HCT116 (cell line): Measurements from ENCODE around the gene RNF212B. TPM values are rescaled to one million over a fixed set of nuclear protein-coding genes. Genes with fewer than 3 reads are reported as not detected.
A peak's percentile ranks its signal among the peaks of the same experiment; 100 is the strongest.

Source experiments
- ATAC-seq: fragments of 200-7000 bp; cut with Tn5 transposase; 2 replicates; pipeline ENCODE4 v1.9.1; 2020; ENCODE audit warnings: mild to moderate bottlenecking, moderate library complexity
- BruUV-seq: library from RNA; stranded (reverse); fragments of 400-500 nt; replicated peaks from 2 replicates; lab custom pipeline; 2021; lab: Mats Ljungman, UMichigan
- CTCF ChIA-PET: fragments of 300-600 bp; sonication (Branson Sonifier 250); formaldehyde crosslinking; loops from one replicate; lab custom pipeline; 2021; ENCODE audit warnings: antibody characterized with exemption; lab: Charles Lee
- POLR2A ChIA-PET: fragments of 300-600, 350-600 bp; sonication (Branson Sonifier 250); formaldehyde crosslinking; loops from one replicate; lab custom pipeline; 2021; ENCODE audit warnings: antibody characterized with exemption; lab: Charles Lee
- RAD21 ChIA-PET, 2 experiments: fragments of 300-600 bp; sonication (Branson Sonifier 250); formaldehyde crosslinking; loops; one replicate each; lab custom pipeline; 2023; ENCODE audit warnings: low total read pairs in 2 of 2; ENCODE audit not compliant: uncharacterized antibody in 2 of 2, unreplicated experiment in 2 of 2, low non-redundant PET in 1 of 2; lab: Charles Lee
- DNase-seq: peaks from one replicate; pipeline ENCODE4 v3.0.0-alpha.2; 2010; ENCODE audit warnings: low read depth, low spot score
- H2AFZ ChIP-seq: fragments of 200-600 bp; shearing (Covaris generic), sonication (generic); 2 replicates; pipeline ENCODE4 v1.6.1; 2017; ENCODE audit warnings: low read depth, mixed run types, mixed read lengths, antibody characterized with exemption, low read length; ENCODE audit not compliant: poor library complexity, severe bottlenecking
- H3K27ac ChIP-seq: 2 replicates; pipeline ENCODE4 v1.5.1; 2012; ENCODE audit warnings: low read depth, low read length
- H3K27me3 ChIP-seq: fragments of 200-600 bp; sonication (generic); 2 replicates; pipeline ENCODE4 v1.6.1; 2016; ENCODE audit warnings: mixed run types, low read length, mixed read lengths; ENCODE audit not compliant: insufficient read depth
- H3K36me3 ChIP-seq, 2 experiments: fragments of 200-500 bp in 1 of 2; fragments of 200-600 bp in 1 of 2; sonication (Bioruptor generic) in 1 of 2; sonication (generic) in 1 of 2; 2 replicates each; pipeline versions ENCODE4 v1.5.1 to v1.6.1; 2014 to 2016; ENCODE audit warnings: low read length in 2 of 2, inconsistent platforms in 1 of 2, mixed read lengths in 1 of 2, mixed run types in 1 of 2; ENCODE audit not compliant: insufficient read depth in 2 of 2, control insufficient read depth in 1 of 2
- H3K4me1 ChIP-seq, 2 experiments: fragments of 200-600 bp in 1 of 2; sonication (generic) in 1 of 2; 2 replicates each; pipeline versions ENCODE4 v1.5.1 to v1.6.1; 2012 to 2017; ENCODE audit warnings: low read length in 2 of 2, inconsistent platforms in 1 of 2, mild to moderate bottlenecking in 1 of 2, mixed read lengths in 1 of 2, mixed run types in 1 of 2, moderate library complexity in 1 of 2; ENCODE audit not compliant: insufficient read depth in 2 of 2, control insufficient read depth in 1 of 2
- H3K4me2 ChIP-seq: fragments of 200-600 bp; sonication (generic); 2 replicates; pipeline ENCODE4 v1.6.1; 2017; ENCODE audit warnings: mixed run types, low read length, mixed read lengths
- H3K4me3 ChIP-seq, 2 experiments: fragments of 200-600 bp in 1 of 2; sonication (generic) in 1 of 2; replicated peaks in 1 of 2; 2 replicates each; pipeline ENCODE4 v1.5.1; 2011 to 2016; ENCODE audit warnings: low read length in 2 of 2, control low read depth in 1 of 2, low read depth in 1 of 2, mild to moderate bottlenecking in 1 of 2, mixed read lengths in 1 of 2, mixed run types in 1 of 2
- H3K79me2 ChIP-seq: fragments of 200-600 bp; sonication (generic); 2 replicates; pipeline ENCODE4 v1.6.1; 2017; ENCODE audit warnings: mild to moderate bottlenecking, mixed run types, low read length, moderate library complexity, mixed read lengths; ENCODE audit not compliant: insufficient read depth
- H3K9ac ChIP-seq: fragments of 200-600 bp; sonication (generic); 2 replicates; pipeline ENCODE4 v1.6.1; 2016; ENCODE audit warnings: low read length, mixed read lengths
- H3K9me2 ChIP-seq: fragments of 200-600 bp; sonication (generic), shearing (Covaris generic); 2 replicates; pipeline ENCODE4 v1.6.1; 2017; ENCODE audit warnings: mixed run types, mild to moderate bottlenecking, moderate library complexity; ENCODE audit not compliant: insufficient read depth
- H3K9me3 ChIP-seq, 2 experiments: fragments of 200-500 bp in 1 of 2; fragments of 200-600 bp in 1 of 2; sonication (Bioruptor generic) in 1 of 2; sonication (generic) in 1 of 2; 2 replicates each; pipeline ENCODE4 v1.6.1; 2014 to 2017; ENCODE audit warnings: low read length in 2 of 2, mixed read lengths in 2 of 2, inconsistent platforms in 1 of 2, low read depth in 1 of 2, mild to moderate bottlenecking in 1 of 2, mixed run types in 1 of 2, moderate library complexity in 1 of 2; ENCODE audit not compliant: control insufficient read depth in 1 of 2, insufficient read depth in 1 of 2
- H4K20me1 ChIP-seq: fragments of 200-600 bp; sonication (generic), shearing (Covaris generic); 2 replicates; pipeline ENCODE4 v1.6.1; 2017; ENCODE audit warnings: mixed run types, mild to moderate bottlenecking, moderate library complexity; ENCODE audit not compliant: insufficient read depth
- ELF1 ChIP-seq: IDR thresholded peaks from 2 replicates; pipeline ENCODE4 v1.6.1; 2012; ENCODE audit warnings: low read depth, borderline replicate concordance
- EZH2 ChIP-seq: fragments of 200-600 bp; sonication (generic); IDR thresholded peaks from 2 replicates; pipeline ENCODE4 v1.6.1; 2017; ENCODE audit warnings: antibody characterized with exemption, mixed run types
- EZH2phosphoT487 ChIP-seq: fragments of 200-600 bp; IDR thresholded peaks from 2 replicates; pipeline ENCODE4 v1.6.1; 2018; ENCODE audit warnings: antibody characterized with exemption, borderline replicate concordance
- FOSL1 ChIP-seq: IDR thresholded peaks from 2 replicates; pipeline ENCODE4 v1.6.1; 2012; ENCODE audit warnings: low read depth
- POLR2A ChIP-seq: IDR thresholded peaks from 2 replicates; pipeline ENCODE4 v1.7.0; 2011; ENCODE audit warnings: borderline replicate concordance; ENCODE audit not compliant: insufficient read depth, insufficient read length; ENCODE audit errors: extremely low read depth
- POLR2AphosphoS5 ChIP-seq: IDR thresholded peaks from 2 replicates; pipeline ENCODE4 v1.6.1; 2011; ENCODE audit warnings: mild to moderate bottlenecking, low read depth, low read length, moderate library complexity
- RAD21 ChIP-seq: IDR thresholded peaks from 2 replicates; pipeline ENCODE4 v1.6.1; 2012; ENCODE audit warnings: low read depth, mild to moderate bottlenecking
- TCF7L2 ChIP-seq: IDR thresholded peaks from 2 replicates; pipeline ENCODE4 v1.7.0; 2011; ENCODE audit warnings: borderline replicate concordance, inconsistent platforms; ENCODE audit not compliant: insufficient read depth, insufficient read length; ENCODE audit errors: extremely low read depth
- ZNF274 ChIP-seq: fragments of 200-500 bp; sonication (Bioruptor generic); IDR thresholded peaks from 2 replicates; pipeline ENCODE4 v1.6.1; 2014; ENCODE audit warnings: mild to moderate bottlenecking, low read depth, low read length, inconsistent platforms
- intact Hi-C: fragments of 100-400 bp; cut with micrococcal nuclease; formaldehyde crosslinking; loops from 2 replicates; pipeline ENCODE4 v1.10.0; 2022
- total RNA-seq: library from RNA; stranded (reverse); gene quantifications from one replicate; pipeline ENCODE4 v1.2.1, GENCODE V29; 2021; ENCODE audit not compliant: unreplicated experiment
- TF ChIP-seq, protein P1 (sequence below): IDR thresholded peaks from 2 replicates; pipeline ENCODE4 v1.6.1; 2012

Gene RNF212B
- total RNA-seq, 1 experiment from 2014 or later: not detected

DNA sequence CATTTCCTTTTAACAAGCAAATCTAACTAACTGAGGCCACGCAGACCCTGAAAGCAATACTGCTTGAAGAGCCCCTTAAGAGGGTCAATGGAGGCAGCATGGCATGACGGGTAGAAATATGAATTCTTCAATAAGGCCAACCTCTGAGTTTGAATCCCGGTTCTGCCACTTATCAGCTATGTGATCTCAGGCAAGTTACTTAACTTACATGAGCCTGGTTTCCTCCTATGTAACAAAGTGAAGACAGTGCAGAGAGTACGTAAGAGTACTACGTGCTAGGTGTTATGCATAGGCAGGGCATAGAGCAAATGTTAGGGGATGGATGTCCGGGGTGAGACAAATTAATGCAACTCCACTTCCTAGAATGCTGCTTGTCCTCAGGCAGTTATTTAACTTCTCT, 43.5 kb downstream of the RNF212B start:
- peaks cover 20% of the 10 kb centered on the region for H3K79me2 ChIP-seq
- ChIA-PET POLR2A (no interaction called here), CTCF (interaction anchor here (2.3 kb wide), 1 partner anchor 16 kb away, joined by 4 read pairs; no protein-coding TSS in a partner anchor), RAD21 (no interaction called here)
- intact Hi-C loops: no loop called here
- DNase-seq: no peak
- H4K20me1 ChIP-seq: no peaks in the 10 kb centered on the region
- no peaks in the 10 kb centered on the region for H3K27me3 ChIP-seq
- no peak for ATAC-seq
- no peak overlapping the region for H3K4me3 ChIP-seq
- no TSS peak for BruUV-seq
- H3K4me2 ChIP-seq: no peak overlapping the region
- H3K9ac ChIP-seq: no peak overlapping the region
- H3K4me1 ChIP-seq: peaks cover 8 to 28% of the 10 kb centered on the region in 2 experiments; a peak in 3 of 4 replicates
- H3K9me3 ChIP-seq: no peaks in the 10 kb centered on the region
- TF ChIP-seq ZNF274: no peak
- TF ChIP-seq POLR2AphosphoS5: no peak
- TF ChIP-seq FOSL1: no peak
- no peak for TF ChIP-seq RAD21
- TF ChIP-seq TCF7L2: no peak
- no peak for TF ChIP-seq EZH2phosphoT487
- no peak for TF ChIP-seq ELF1
- H3K27ac ChIP-seq: no peak overlapping the region
- H3K36me3 ChIP-seq: no peaks in the 10 kb centered on the region; a peak in 1 of 4 replicates
- no peak overlapping the region for H2AFZ ChIP-seq
- H3K9me2 ChIP-seq: no peaks in the 10 kb centered on the region

- Histone ChIP-seq H3K36me3 (no peaks in the 10 kb centered on the region; a peak in 1 of 4 replicates), H3K27ac (peak overlapping the region; percentile 64), H3K9me2 (no peaks in the 10 kb centered on the region), H3K27me3 (no peaks in the 10 kb centered on the region), H2AFZ (no peak overlapping the region), H3K9ac (peak overlapping the region; percentile 96), H3K4me1 (peaks cover 10 to 20% of the 10 kb centered on the region in 2 experiments), H3K4me2 (peak overlapping the region; percentile 92), H4K20me1 (no peaks in the 10 kb centered on the region), H3K4me3 (peak overlapping the region; percentile 74 to 96), H3K79me2 (peaks cover 20% of the 10 kb centered on the region), H3K9me3 (no peaks in the 10 kb centered on the region)
- RAD21 ChIA-PET: no interaction called here
- TF ChIP-seq, protein P1, sequence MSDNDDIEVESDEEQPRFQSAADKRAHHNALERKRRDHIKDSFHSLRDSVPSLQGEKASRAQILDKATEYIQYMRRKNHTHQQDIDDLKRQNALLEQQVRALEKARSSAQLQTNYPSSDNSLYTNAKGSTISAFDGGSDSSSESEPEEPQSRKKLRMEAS: peak; percentile 43; the same call in 1 of the 2 replicates
- TF ChIP-seq FOSL1: no peak
- TF ChIP-seq EZH2: no peak
- TF ChIP-seq POLR2A: no peak
- TF ChIP-seq ZNF274: no peak
- no peak for DNase-seq
- no peak for ATAC-seq
- CTCF ChIA-PET: interaction anchor here (1.4 to 4.7 kb wide), 3 partner anchors 16 to 216 kb away, joined by 3 to 27 read pairs (median 9); no protein-coding TSS in a partner anchor
- intact Hi-C loops: no loop called here
- TSS peak; percentile 56 for BruUV-seq
- POLR2A ChIA-PET: interaction anchor here (1.3 kb wide), 1 partner anchor 36 kb away, joined by 6 read pairs; the partner anchor contains the start of gene PABPN1
These were observed 47.2 kb downstream of the RNF212B start for GRCh38 chr14:23284654-23285529.
